Skeletal muscle cell (primary cell): ENCODE results near the gene CD164.

Experiments
- DNase-seq: peaks from one replicate; pipeline ENCODE4 v3.0.0-alpha.2; 2010; ENCODE audit warnings: low read depth
- H3K4me3 ChIP-seq: 2 replicates; pipeline ENCODE4 v1.5.1; 2011; ENCODE audit warnings: low read depth, mild to moderate bottlenecking, control low read depth, low read length, moderate library complexity

CD164 gene

DNA sequence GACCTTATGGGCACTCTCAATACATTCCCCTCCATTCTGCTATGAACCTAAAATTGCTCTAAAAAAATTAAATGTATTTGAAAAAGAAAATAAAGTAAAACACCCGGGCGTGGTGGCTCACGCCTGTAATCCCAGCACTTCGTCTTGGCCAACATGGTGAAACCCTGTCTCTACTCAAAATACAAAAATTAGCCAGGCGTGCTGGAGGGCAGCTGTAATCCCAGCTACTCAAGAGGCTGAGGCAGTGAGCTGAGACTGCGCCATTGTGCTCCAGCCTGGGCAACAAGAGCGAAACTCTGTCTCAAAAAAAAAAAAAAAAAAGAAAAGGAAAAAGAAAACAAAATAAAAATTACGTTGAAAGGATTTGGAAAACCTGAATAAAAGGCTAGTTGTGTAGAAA, 60.5 kb downstream of the CD164 start:
- H3K4me3 ChIP-seq = no peak overlapping the region
- DNase-seq = no peak

GRCh38 chr6:109320072-109320471, 62.2 kb downstream of the CD164 start:
- DNase-seq = no peak
- no peak overlapping the region for H3K4me3 ChIP-seq

DNA sequence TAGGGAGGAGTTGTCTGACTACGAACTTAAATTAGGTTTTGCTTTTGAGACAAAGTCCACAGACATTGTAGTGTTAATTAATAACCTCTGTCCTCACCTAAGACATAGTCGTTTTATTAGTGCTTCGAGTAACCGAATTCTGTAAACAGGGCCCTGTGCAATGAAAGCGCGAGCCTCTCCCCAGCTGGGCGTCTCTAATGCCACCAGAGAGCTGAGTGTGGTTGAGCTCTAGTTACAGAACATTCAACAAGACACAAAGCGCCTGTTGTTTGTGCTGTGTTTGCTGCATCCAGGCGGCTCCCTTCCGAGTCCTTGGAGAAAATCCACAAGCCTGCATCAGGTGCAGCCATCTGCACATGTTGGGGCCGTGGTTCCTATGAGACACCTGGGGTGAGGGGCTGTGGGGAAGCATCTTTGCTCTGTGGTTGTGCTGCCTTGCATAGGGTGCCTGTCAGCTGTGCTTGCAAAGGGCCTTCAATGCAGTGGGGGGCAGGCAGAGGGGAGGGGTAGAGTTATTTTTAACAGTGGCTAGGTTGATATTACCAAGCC, 63.9 kb downstream of the CD164 start:
- no peak overlapping the region for H3K4me3 ChIP-seq
- DNase-seq = no peak

DNA sequence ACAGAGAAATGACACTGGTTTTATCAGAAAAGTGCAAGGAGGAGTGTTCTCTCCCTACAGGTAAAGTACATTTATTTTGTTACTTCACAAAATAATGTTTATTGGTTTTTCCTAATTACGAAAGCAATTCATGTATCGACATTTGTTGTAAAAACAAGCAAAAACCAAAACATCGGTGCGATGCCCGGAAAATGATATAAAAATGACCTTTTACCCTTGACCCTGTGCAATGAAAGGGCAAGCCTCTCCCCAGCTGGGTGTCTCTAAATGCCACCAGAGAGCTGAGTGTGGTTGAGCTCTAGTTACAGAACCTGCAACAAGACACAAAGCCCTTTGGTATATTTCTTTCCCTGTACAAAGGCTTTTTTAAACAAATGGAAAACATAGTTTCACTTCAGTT, 65.4 kb downstream of the CD164 start:
- no peak for DNase-seq
- H3K4me3 ChIP-seq = no peak overlapping the region
